ENCODE data around the gene PKN1. TPM values are rescaled to one million over a fixed set of nuclear protein-coding genes. Genes with fewer than 3 reads are reported as not detected.
"Not testable (repeated sequence)": the region's sequence is repeated elsewhere in the genome, so short reads cannot be mapped to it uniquely, and the experiment has no call there.

PKN1 gene
- total RNA-seq: 100 to 1,000 TPM; 239 to 278 TPM

- Mint-ChIP-seq H3K36me3 (ENCODE audit: insufficient read depth in 2 of 2) (no peaks in the 10 kb centered on the region), H3K27ac (peak within 1 kb of the TSS; percentile 90), H3K27me3 (ENCODE audit: low read depth) (no peaks in the 10 kb centered on the region), H3K4me1 (ENCODE audit: low read depth) (peaks cover 46% of the 10 kb centered on the region), H3K4me3 (peak within 1 kb of the TSS; percentile 83 to 88), H3K9me3 (no peaks in the 10 kb centered on the region)
- DNase-seq (peak; percentile 67 to 78), ATAC-seq (replicated peaks in 1 of 2) (peak; percentile 60 to 67)
Measured at GRCh38 chr19:14432791-14433553, at the start of gene PKN1. Gene PKN1 (plus strand): TSS chr19:14433306. CDS start chr19:14433522, 216 bp downstream.

- H3K27me3 Mint-ChIP-seq (ENCODE audit: low read depth): no peaks in the 10 kb centered on the region
- DNase-seq (peak; percentile 65 to 75), ATAC-seq (replicated peaks in 1 of 2) (peak; percentile 36)
- peaks cover 44% of the 10 kb centered on the region for H3K4me1 Mint-ChIP-seq (ENCODE audit: low read depth)
- no peaks in the 10 kb centered on the region for H3K9me3 Mint-ChIP-seq
- peaks cover 23 to 34% of the 10 kb centered on the region in 2 donors for H3K36me3 Mint-ChIP-seq (ENCODE audit: insufficient read depth in 2 of 2)
- peak overlapping the region; percentile 94 for H3K27ac Mint-ChIP-seq
- peak overlapping the region; percentile 89 to 92 for H3K4me3 Mint-ChIP-seq
Measured at GRCh38 chr19:14383661-14384555, 49.2 kb upstream of the PKN1 start.

- H3K27ac Mint-ChIP-seq: peak overlapping the region; percentile 94
- peaks cover 23 to 41% of the 10 kb centered on the region in 2 donors for H3K36me3 Mint-ChIP-seq (ENCODE audit: insufficient read depth in 2 of 2)
- ATAC-seq (replicated peaks in 1 of 2) (no peak), DNase-seq (no peak)
- peak overlapping the region; percentile 89 to 92 for H3K4me3 Mint-ChIP-seq
- no peaks in the 10 kb centered on the region for H3K9me3 Mint-ChIP-seq
- no peaks in the 10 kb centered on the region for H3K27me3 Mint-ChIP-seq (ENCODE audit: low read depth)
- peaks cover 28% of the 10 kb centered on the region for H3K4me1 Mint-ChIP-seq (ENCODE audit: low read depth)
Measured at GRCh38 chr19:14385492-14385891, 47.6 kb upstream of the PKN1 start.

- H3K36me3 Mint-ChIP-seq (ENCODE audit: insufficient read depth in 2 of 2): peaks cover 14 to 31% of the 10 kb centered on the region in 2 donors
- no peak for DNase-seq
- no peaks in the 10 kb centered on the region for H3K9me3 Mint-ChIP-seq
- peak overlapping the region; percentile 15 for H3K27ac Mint-ChIP-seq
- no peak for ATAC-seq (replicated peaks in 1 of 2)
- peak overlapping the region in 1 of 2 donors; percentile 36 for H3K4me3 Mint-ChIP-seq
- H3K4me1 Mint-ChIP-seq (ENCODE audit: low read depth): peaks cover 31% of the 10 kb centered on the region
- H3K27me3 Mint-ChIP-seq (ENCODE audit: low read depth): no peaks in the 10 kb centered on the region
Measured at GRCh38 chr19:14390548-14390947, 42.6 kb upstream of the PKN1 start.

- Mint-ChIP-seq H3K4me1 (ENCODE audit: low read depth) (peaks cover 36% of the 10 kb centered on the region), H3K27me3 (ENCODE audit: low read depth) (no peaks in the 10 kb centered on the region), H3K4me3 (no peak overlapping the region), H3K27ac (no peak overlapping the region), H3K9me3 (no peaks in the 10 kb centered on the region), H3K36me3 (ENCODE audit: insufficient read depth in 2 of 2) (peaks cover 16 to 31% of the 10 kb centered on the region in 2 donors)
- ATAC-seq (replicated peaks in 1 of 2) (no peak), DNase-seq (no peak)
Measured at GRCh38 chr19:14391156-14391821, 41.8 kb upstream of the PKN1 start.

GRCh38 chr19:14393329-14393728, 39.8 kb upstream of the PKN1 start:
- Mint-ChIP-seq H3K36me3 (ENCODE audit: insufficient read depth in 2 of 2) (peaks cover 26 to 32% of the 10 kb centered on the region in 2 donors), H3K4me3 (no peak overlapping the region), H3K4me1 (ENCODE audit: low read depth) (peaks cover 39% of the 10 kb centered on the region), H3K9me3 (no peaks in the 10 kb centered on the region), H3K27me3 (ENCODE audit: low read depth) (no peaks in the 10 kb centered on the region), H3K27ac (peak overlapping the region; percentile 39)
- ATAC-seq (replicated peaks in 1 of 2): peak in 1 of 2 donors; percentile 9
- DNase-seq: no peak

- no peak overlapping the region for H3K4me3 Mint-ChIP-seq
- H3K27me3 Mint-ChIP-seq (ENCODE audit: low read depth): no peaks in the 10 kb centered on the region
- H3K27ac Mint-ChIP-seq: no peak overlapping the region
- peaks cover 23 to 32% of the 10 kb centered on the region in 2 donors for H3K36me3 Mint-ChIP-seq (ENCODE audit: insufficient read depth in 2 of 2)
- H3K9me3 Mint-ChIP-seq: no peaks in the 10 kb centered on the region
- peaks cover 34% of the 10 kb centered on the region for H3K4me1 Mint-ChIP-seq (ENCODE audit: low read depth)
- DNase-seq (no peak), ATAC-seq (replicated peaks in 1 of 2) (peak in 1 of 2 donors; percentile 21)
Measured at GRCh38 chr19:14394167-14394566, 38.9 kb upstream of the PKN1 start.

- Mint-ChIP-seq H3K27ac (peak overlapping the region; percentile 33), H3K36me3 (ENCODE audit: insufficient read depth in 2 of 2) (peaks cover 24 to 27% of the 10 kb centered on the region in 2 donors), H3K9me3 (no peaks in the 10 kb centered on the region), H3K27me3 (ENCODE audit: low read depth) (no peaks in the 10 kb centered on the region), H3K4me1 (ENCODE audit: low read depth) (peaks cover 34% of the 10 kb centered on the region), H3K4me3 (no peak overlapping the region)
- DNase-seq (no peak), ATAC-seq (replicated peaks in 1 of 2) (no peak)
Measured at GRCh38 chr19:14395262-14395661, 37.8 kb upstream of the PKN1 start.

- Mint-ChIP-seq H3K36me3 (ENCODE audit: insufficient read depth in 2 of 2) (peaks cover 21 to 26% of the 10 kb centered on the region in 2 donors), H3K27me3 (ENCODE audit: low read depth) (no peaks in the 10 kb centered on the region), H3K27ac (peak overlapping the region; percentile 73), H3K9me3 (no peaks in the 10 kb centered on the region), H3K4me1 (ENCODE audit: low read depth) (peaks cover 33% of the 10 kb centered on the region), H3K4me3 (no peak overlapping the region)
- ATAC-seq (replicated peaks in 1 of 2): no peak
- no peak for DNase-seq
Measured at GRCh38 chr19:14395710-14396336, 37.3 kb upstream of the PKN1 start.

- DNase-seq; H3K27me3 Mint-ChIP-seq (ENCODE audit: low read depth); H3K4me3 Mint-ChIP-seq; ATAC-seq (replicated peaks in 1 of 2); H3K9me3 Mint-ChIP-seq: not testable (repeated sequence)
- peak overlapping the region; percentile 93 for H3K27ac Mint-ChIP-seq
- H3K4me1 Mint-ChIP-seq (ENCODE audit: low read depth): peaks cover 37% of the 10 kb centered on the region
- H3K36me3 Mint-ChIP-seq (ENCODE audit: insufficient read depth in 2 of 2): peaks cover 19 to 28% of the 10 kb centered on the region in 2 donors
Measured at GRCh38 chr19:14396730-14397129, 36.4 kb upstream of the PKN1 start.

GRCh38 chr19:14397168-14397567, 35.9 kb upstream of the PKN1 start:
- peak overlapping the region; percentile 93 for H3K27ac Mint-ChIP-seq
- H3K4me1 Mint-ChIP-seq (ENCODE audit: low read depth): peaks cover 37% of the 10 kb centered on the region
- H3K4me3 Mint-ChIP-seq; H3K27me3 Mint-ChIP-seq (ENCODE audit: low read depth); ATAC-seq (replicated peaks in 1 of 2); H3K9me3 Mint-ChIP-seq; DNase-seq: not testable (repeated sequence)
- peaks cover 19 to 28% of the 10 kb centered on the region in 2 donors for H3K36me3 Mint-ChIP-seq (ENCODE audit: insufficient read depth in 2 of 2)

GRCh38 chr19:14400951-14401431, 32.1 kb upstream of the PKN1 start:
- Mint-ChIP-seq H3K36me3 (ENCODE audit: insufficient read depth in 2 of 2) (peaks cover 29 to 45% of the 10 kb centered on the region in 2 donors), H3K9me3 (no peaks in the 10 kb centered on the region), H3K4me3 (no peak overlapping the region), H3K4me1 (ENCODE audit: low read depth) (peaks cover 22% of the 10 kb centered on the region), H3K27me3 (ENCODE audit: low read depth) (no peaks in the 10 kb centered on the region), H3K27ac (peak overlapping the region; percentile 83)
- DNase-seq (no peak), ATAC-seq (replicated peaks in 1 of 2) (peak; percentile 1 to 6)
